HepG2 (cell line): Measurements from ENCODE around the gene TNNI3. TPM values are rescaled to one million over a fixed set of nuclear protein-coding genes. Genes with fewer than 3 reads are reported as not detected.

Experiments
- ATAC-seq: fragments of 200-7000 bp; cut with Tn5 transposase; 3 replicates; pipeline ENCODE4 v1.9.1; 2020; ENCODE audit warnings: mild to moderate bottlenecking, moderate library complexity
- BruUV-seq: library from RNA; stranded (reverse); fragments of 400-500 nt; replicated peaks from 2 replicates; lab custom pipeline; 2021; lab: Mats Ljungman, UMichigan
- CTCF ChIA-PET: fragments of 300-600 bp; formaldehyde crosslinking; extraction: SDS; loops from one replicate; lab custom pipeline; 2021; ENCODE audit warnings: low total read pairs, inconsistent platforms, low intra/inter-chr PET ratio; lab: Yijun Ruan, JAX
- POLR2A ChIA-PET: fragments of 350-600 bp; sonication (Branson Sonifier 250); formaldehyde crosslinking; loops from one replicate; lab custom pipeline; 2020; ENCODE audit warnings: antibody characterized with exemption, inconsistent platforms; lab: Yijun Ruan, JAX
- DNase-seq: peaks from one replicate; pipeline ENCODE4 v3.0.0-alpha.2; 2015; ENCODE audit warnings: low spot score
- FAIRE-seq: peaks from 3 replicates; lab custom pipeline; 2011; peaks lifted over from hg19 to GRCh38; lab: Jason Lieb, UNC
- H2AFZ ChIP-seq: one replicate; pipeline ENCODE4 v1.6.1; 2011; ENCODE audit warnings: low read length, inconsistent platforms
- H3K27ac ChIP-seq: fragments of 300-600 bp; 3 replicates; pipeline ENCODE4 v1.8.0; 2011; ENCODE audit warnings: mixed run types, mild to moderate bottlenecking, mixed read lengths, low read length, inconsistent platforms; ENCODE audit not compliant: insufficient read depth; ENCODE audit errors: extremely low read length
- H3K27me3 ChIP-seq, 2 experiments: fragments of 200-600 bp in 1 of 2; 2 replicates in 1 of 2; 3 replicates in 1 of 2; pipeline versions ENCODE4 v1.6.0 to v1.8.0; 2011; ENCODE audit warnings: low read length in 2 of 2, mild to moderate bottlenecking in 2 of 2, moderate library complexity in 2 of 2, inconsistent platforms in 1 of 2; ENCODE audit not compliant: insufficient read depth in 2 of 2, control insufficient read depth in 1 of 2
- H3K36me3 ChIP-seq, 2 experiments: fragments of 200-600 bp in 1 of 2; replicated peaks in 1 of 2; 2 replicates in 1 of 2; 3 replicates in 1 of 2; pipeline versions ENCODE4 v1.5.1 to v1.8.0; 2011; ENCODE audit warnings: low read length in 2 of 2, inconsistent platforms in 1 of 2; ENCODE audit not compliant: insufficient read depth in 2 of 2, control insufficient read depth in 1 of 2
- H3K4me1 ChIP-seq: 2 replicates; pipeline ENCODE4 v1.5.1; 2012; ENCODE audit warnings: low read length, inconsistent platforms; ENCODE audit not compliant: insufficient read depth
- H3K4me2 ChIP-seq: 2 replicates; pipeline ENCODE4 v1.6.0; 2011; ENCODE audit warnings: low read depth, low read length, inconsistent platforms
- H3K4me3 ChIP-seq, 3 experiments: fragments of 200-600 bp in 1 of 3; sonication (generic), shearing (Covaris generic) in 1 of 3; replicated peaks in 1 of 3; 2 replicates each; pipeline ENCODE4 v1.5.1; 2011 to 2016; ENCODE audit warnings: low read length in 3 of 3, inconsistent platforms in 2 of 3, low read depth in 2 of 3, mild to moderate bottlenecking in 2 of 3, control low read depth in 1 of 3, mixed read lengths in 1 of 3; ENCODE audit not compliant: insufficient read depth in 1 of 3
- H3K79me2 ChIP-seq: one replicate; pipeline ENCODE4 v1.6.1; 2011; ENCODE audit warnings: low read length, inconsistent platforms; ENCODE audit not compliant: insufficient read depth
- H3K9ac ChIP-seq: 2 replicates; pipeline ENCODE4 v1.6.0; 2011; ENCODE audit warnings: mild to moderate bottlenecking, low read depth, low read length, inconsistent platforms; ENCODE audit not compliant: insufficient read depth
- H3K9me3 ChIP-seq: 2 replicates; pipeline ENCODE4 v1.5.1; 2012; ENCODE audit warnings: mild to moderate bottlenecking, low read length
- H4K20me1 ChIP-seq: 2 replicates; pipeline ENCODE4 v1.6.0; 2011; ENCODE audit warnings: inconsistent platforms, mild to moderate bottlenecking, low read length, moderate library complexity; ENCODE audit not compliant: insufficient read depth
- DPF2 ChIP-seq: sonication (generic); formaldehyde crosslinking; IDR thresholded peaks from 2 replicates; pipeline ENCODE4 v1.4.0; 2020; ENCODE audit warnings: mild to moderate bottlenecking, low read depth, missing genetic modification reagents, borderline replicate concordance
- GABPB1 ChIP-seq: IDR thresholded peaks from 2 replicates; pipeline ENCODE4 v1.6.1; 2016; ENCODE audit warnings: mild to moderate bottlenecking, missing genetic modification reagents, moderate library complexity, missing compliant biosample characterization
- GZF1 ChIP-seq: sonication (generic); formaldehyde crosslinking; IDR thresholded peaks from 2 replicates; pipeline ENCODE4 v1.5.1; 2020; ENCODE audit warnings: mild to moderate bottlenecking, missing genetic modification reagents
- HNF4A ChIP-seq: sonication (generic); formaldehyde crosslinking; IDR thresholded peaks from 2 replicates; pipeline ENCODE4 v1.4.0; 2020; ENCODE audit warnings: missing genetic modification reagents
- HNF4G ChIP-seq, 2 experiments: sonication (generic) in 1 of 2; formaldehyde crosslinking in 1 of 2; IDR thresholded peaks; 2 replicates each; pipeline versions ENCODE4 v1.4.0 to v1.6.1; 2011 to 2020; ENCODE audit warnings: borderline replicate concordance in 2 of 2, low read depth in 2 of 2, mild to moderate bottlenecking in 2 of 2, low read length in 1 of 2, missing genetic modification reagents in 1 of 2, moderate library complexity in 1 of 2
- MTA1 ChIP-seq: sonication (generic); formaldehyde crosslinking; IDR thresholded peaks from 2 replicates; pipeline ENCODE4 v1.4.0; 2020; ENCODE audit warnings: missing genetic modification reagents, mild to moderate bottlenecking, borderline replicate concordance
- TEAD2 ChIP-seq: sonication (generic); formaldehyde crosslinking; IDR thresholded peaks from 2 replicates; pipeline ENCODE4 v1.9.0; 2021; ENCODE audit warnings: missing genetic modification reagents
- TFDP2 ChIP-seq: sonication (generic); formaldehyde crosslinking; IDR thresholded peaks from 2 replicates; pipeline ENCODE4 v1.4.0; 2020; ENCODE audit warnings: missing genetic modification reagents
- ZBTB20 ChIP-seq: sonication (generic); formaldehyde crosslinking; IDR thresholded peaks from 2 replicates; pipeline ENCODE4 v1.8.1; 2023; ENCODE audit warnings: missing genetic modification reagents, low read depth, mild to moderate bottlenecking, borderline replicate concordance
- ZBTB3 ChIP-seq: sonication (generic); formaldehyde crosslinking; IDR thresholded peaks from 2 replicates; pipeline ENCODE4 v1.4.0; 2020; ENCODE audit warnings: low read depth, mild to moderate bottlenecking, moderate library complexity, missing genetic modification reagents, borderline replicate concordance
- ZFP91 ChIP-seq: sonication (generic); formaldehyde crosslinking; IDR thresholded peaks from 2 replicates; pipeline ENCODE4 v1.9.0; 2022; ENCODE audit warnings: missing genetic modification reagents, mild to moderate bottlenecking, borderline replicate concordance
- ZKSCAN1 ChIP-seq: fragments of 150-350 bp; IDR thresholded peaks from 2 replicates; pipeline ENCODE4 v1.6.1; 2014; ENCODE audit warnings: low read length
- ZNF629 ChIP-seq: sonication (generic); formaldehyde crosslinking; conservative IDR thresholded peaks from 2 replicates; pipeline ENCODE4 v1.5.0; 2020; ENCODE audit warnings: missing genetic modification reagents
- WGBS: methylation state at CpG from one replicate; pipeline ENCODE4 v1.1.6; 2017; ENCODE audit warnings: low lambda C conversion rate; 5-methylcytosine and 5-hydroxymethylcytosine counted together
- in situ Hi-C: cut with HindIII; loops from 2 replicates; pipeline ENCODE4 v1.10.0; 2017; ENCODE audit warnings: low pct_unique_long_range_greater_than_20kb; ENCODE audit not compliant: extremely low pct_ligation_motif_present
- intact Hi-C: fragments of 100-400 bp; cut with micrococcal nuclease; formaldehyde crosslinking; loops from one replicate; pipeline ENCODE4 v1.10.0; 2022; ENCODE audit not compliant: unreplicated experiment
- polyA plus RNA-seq, 8 experiments: library from polyadenylated mRNA; depleted of rRNA in 3 of 8; stranded (reverse) in 7 of 8; unstranded in 1 of 8; fragments of >200 nt; fragmentation: Illumina TruSeq in 4 of 8; extraction: Trizol in 4 of 8; gene quantifications; 2 replicates each; pipeline versions ENCODE4 v1.2.1 to v1.2.3, GENCODE V29; 2011 to 2016; ENCODE audit warnings: low read depth in 4 of 8, missing spikeins in 1 of 8, mixed read lengths in 1 of 8; ENCODE audit not compliant: insufficient read depth in 1 of 8
- total RNA-seq, 5 experiments: library from RNA; depleted of rRNA; stranded (reverse); fragments of >200 nt; fragmentation: Illumina TruSeq; extraction: Trizol; gene quantifications; 2 replicates each; pipeline ENCODE4 v1.2.3, GENCODE V29; 2016; ENCODE audit warnings: low read depth in 1 of 5
- TF ChIP-seq, protein P1 (sequence below): IDR thresholded peaks from 2 replicates; pipeline ENCODE4 v1.6.1; 2012; ENCODE audit warnings: inconsistent platforms

Gene TNNI3
- total and polyA plus RNA-seq, 2 of the 13 experiments (the other 11 are each of a cell fraction or from before 2014, with no cell fraction given): 3.5 to 3.7 TPM

GRCh38 chr19:55116859-55117662 lies 40.5 kb downstream of the TNNI3 start, which contains the start of gene PPP1R12C (continued):
- TF ChIP-seq, protein P1, sequence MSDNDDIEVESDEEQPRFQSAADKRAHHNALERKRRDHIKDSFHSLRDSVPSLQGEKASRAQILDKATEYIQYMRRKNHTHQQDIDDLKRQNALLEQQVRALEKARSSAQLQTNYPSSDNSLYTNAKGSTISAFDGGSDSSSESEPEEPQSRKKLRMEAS: peak; percentile 9; the same call in 1 of the 2 replicates
- TF ChIP-seq TEAD2 (no peak), ZFP91 (no peak), ZKSCAN1 (no peak), ZNF629 (CRISPR knock-in tag) (no peak)

GRCh38 chr19:55116232-55116858 lies 41.2 kb downstream of the TNNI3 start:
- Histone ChIP-seq H3K9me3 (no peaks in the 10 kb centered on the region), H3K27me3 (no peaks in the 10 kb centered on the region), H3K4me3 (peak overlapping the region; percentile 82 to 99 (median 86)), H3K4me1 (peaks cover 43% of the 10 kb centered on the region), H3K4me2 (peak overlapping the region; percentile 98), H3K79me2 (peaks cover 32% of the 10 kb centered on the region), H3K36me3 (peaks cover 3 to 7% of the 10 kb centered on the region in 2 experiments; a peak in 2 of 5 replicates), H4K20me1 (peaks cover 14% of the 10 kb centered on the region), H2AFZ (no peak overlapping the region), H3K27ac (peak overlapping the region; percentile 47), H3K9ac (peak overlapping the region; percentile 85)
- BruUV-seq: no TSS peak
- intact Hi-C loops (no loop called here), in situ Hi-C loops (no loop called here)
- POLR2A ChIA-PET: interaction anchor here (0.7 to 1.2 kb wide), 2 partner anchors 93 to 291 kb away, joined by 3 read pairs; partner anchors contain the start of genes PTPRH and UBE2S
- 5% methylated on average over 25 of the region's 25 CpGs for WGBS
- CTCF ChIA-PET: no interaction called here
- DNase-seq: peak; percentile 9
- peak; percentile 39 for ATAC-seq
- FAIRE-seq: no peak
- peak; percentile 25; the same call in 1 of the 2 replicates for TF ChIP-seq MTA1 (CRISPR knock-in tag)
- 0 out of 2 replicates have a peak, but pooled peaks have one; percentile 42 for TF ChIP-seq ZBTB20 (CRISPR knock-in tag)
- TF ChIP-seq GABPB1 (CRISPR knock-in tag): peak; percentile 37
- peak; percentile 53 for TF ChIP-seq HNF4A
- TF ChIP-seq DPF2 (CRISPR knock-in tag): peak; percentile 21; the same call in 1 of the 2 replicates
- 0 out of 2 replicates have a peak, but pooled peaks have one; percentile 28 for TF ChIP-seq GZF1 (CRISPR knock-in tag)
- TF ChIP-seq ZBTB3: no peak
- 0 out of 2 replicates have a peak, but pooled peaks have one; percentile 39 for TF ChIP-seq ZFP91
- TF ChIP-seq TFDP2 (CRISPR knock-in tag): 0 out of 2 replicates have a peak, but pooled peaks have one; percentile 28
- 0 out of 2 replicates have a peak, but pooled peaks have one; percentile 3 for TF ChIP-seq HNF4G (IDR thresholded peaks at IDR 0.05; ENCODE audit: borderline replicate concordance, low read depth, low read length)
- TF ChIP-seq HNF4G (CRISPR knock-in tag; IDR thresholded peaks at IDR 0.05; ENCODE audit: borderline replicate concordance, low read depth): 0 out of 2 replicates have a peak, but pooled peaks have one; percentile 8
